ENCODE data around the gene UCP2.

Gene UCP2

GRCh38 chr11:74010306-74011300 lies 28.0 kb upstream of the UCP2 start:
- no peak for DNase-seq (ENCODE audit: low read depth in 3 of 3, low spot score in 1 of 3)

GRCh38 chr11:74009675-74010305 lies 27.1 kb upstream of the UCP2 start:
- no peak for DNase-seq (ENCODE audit: low read depth in 3 of 3, low spot score in 1 of 3)

- DNase-seq (ENCODE audit: low read depth in 3 of 3, low spot score in 1 of 3) = no peak
Measured at GRCh38 chr11:74009230-74009547, 26.5 kb upstream of the UCP2 start.

GRCh38 chr11:74008373-74009229 lies 26.0 kb upstream of the UCP2 start, which contains the start of gene UCP3:
UCP3 (minus strand) TSS chr11:74009085; CDS start chr11:74007042, 2,043 bp downstream.
- DNase-seq (ENCODE audit: low read depth in 3 of 3, low spot score in 1 of 3) = no peak

GRCh38 chr11:74007691-74008372 lies 25.2 kb upstream of the UCP2 start:
- no peak for DNase-seq (ENCODE audit: low read depth in 3 of 3, low spot score in 1 of 3)

- no peak for DNase-seq (ENCODE audit: low read depth in 3 of 3, low spot score in 1 of 3)
Measured at GRCh38 chr11:74006743-74007304, 24.2 kb upstream of the UCP2 start.

- no peak for DNase-seq (ENCODE audit: low read depth in 3 of 3, low spot score in 1 of 3)
Measured at GRCh38 chr11:74005721-74006517, 23.3 kb upstream of the UCP2 start.

- peak; percentile 54 to 73 (median 71) for DNase-seq (ENCODE audit: low read depth in 3 of 3, low spot score in 1 of 3)
Measured at GRCh38 chr11:74004759-74005615, 22.3 kb upstream of the UCP2 start.

GRCh38 chr11:74004046-74004695 lies 21.5 kb upstream of the UCP2 start:
- DNase-seq (ENCODE audit: low read depth in 3 of 3, low spot score in 1 of 3) = no peak

- no peak for DNase-seq (ENCODE audit: low read depth in 3 of 3, low spot score in 1 of 3)
Measured at GRCh38 chr11:74002832-74003231, 20.2 kb upstream of the UCP2 start.

GRCh38 chr11:74001822-74002286 lies 19.2 kb upstream of the UCP2 start:
- DNase-seq (ENCODE audit: low read depth in 3 of 3, low spot score in 1 of 3) = no peak

GRCh38 chr11:74000307-74001133 lies 17.9 kb upstream of the UCP2 start:
- no peak for DNase-seq (ENCODE audit: low read depth in 3 of 3, low spot score in 1 of 3)

- no peak for DNase-seq (ENCODE audit: low read depth in 3 of 3, low spot score in 1 of 3)
Measured at GRCh38 chr11:73999581-74000306, 17.1 kb upstream of the UCP2 start.

GRCh38 chr11:73998846-73999575 lies 16.4 kb upstream of the UCP2 start:
- DNase-seq (ENCODE audit: low read depth in 3 of 3, low spot score in 1 of 3) = no peak

GRCh38 chr11:73997120-73997770 lies 14.6 kb upstream of the UCP2 start:
- no peak for DNase-seq (ENCODE audit: low read depth in 3 of 3, low spot score in 1 of 3)
